IMR-90 (cell line): ENCODE results near the gene NCK1. TPM values are rescaled to one million over a fixed set of nuclear protein-coding genes. Genes with fewer than 3 reads are reported as not detected.
A peak's percentile ranks its signal among the peaks of the same experiment; 100 is the strongest.

Experiments used
- ATAC-seq: fragments of 200-7000 bp; cut with Tn5 transposase; 2 replicates; pipeline ENCODE4 v1.9.1; 2020; ENCODE audit warnings: low read depth, mild to moderate bottlenecking, moderate library complexity
- BruUV-seq: library from RNA; stranded (reverse); fragments of 400-500 nt; replicated peaks from 2 replicates; lab custom pipeline; 2021; lab: Mats Ljungman, UMichigan
- CTCF ChIA-PET: fragments of 300-600 bp; formaldehyde crosslinking; extraction: SDS; loops from one replicate; lab custom pipeline; 2021; ENCODE audit warnings: antibody characterized with exemption; lab: Yijun Ruan, JAX
- POLR2A ChIA-PET: fragments of 300-600 bp; sonication (Branson Sonifier 250); formaldehyde crosslinking; loops from one replicate; lab custom pipeline; 2022; ENCODE audit warnings: antibody characterized with exemption; ENCODE audit not compliant: unreplicated experiment; lab: Charles Lee
- DNase-seq: peaks from one replicate; pipeline ENCODE4 v3.0.0; 2013
- H2AFZ ChIP-seq: replicated peaks from 2 replicates; pipeline ENCODE3; 2013; ENCODE audit warnings: low read length, mild to moderate bottlenecking; ENCODE audit not compliant: poor library complexity
- H2AK5ac ChIP-seq: 2 replicates; pipeline ENCODE4 v1.6.1; 2013; ENCODE audit warnings: low read depth, low read length, inconsistent platforms
- H2AK9ac ChIP-seq: replicated peaks from 2 replicates; pipeline ENCODE3; 2013; ENCODE audit warnings: mild to moderate bottlenecking, low read depth, low read length, moderate library complexity; ENCODE audit not compliant: poor library complexity
- H2BK120ac ChIP-seq: 2 replicates; pipeline ENCODE4 v1.6.1; 2013; ENCODE audit warnings: low read depth, low read length, inconsistent platforms
- H2BK15ac ChIP-seq: 3 replicates; pipeline ENCODE4 v1.6.1; 2013; ENCODE audit warnings: low read depth, low read length, inconsistent platforms
- H2BK20ac ChIP-seq: 2 replicates; pipeline ENCODE4 v1.6.1; 2013; ENCODE audit warnings: low read depth, mild to moderate bottlenecking, inconsistent platforms, low read length, moderate library complexity
- H2BK5ac ChIP-seq: 2 replicates; pipeline ENCODE4 v1.6.1; 2013; ENCODE audit warnings: mild to moderate bottlenecking, low read depth, low read length, inconsistent platforms; ENCODE audit not compliant: poor library complexity, severe bottlenecking
- H3K14ac ChIP-seq: replicated peaks from 2 replicates; pipeline ENCODE4 v1.6.1; 2013; ENCODE audit warnings: low read depth, low read length, inconsistent platforms
- H3K18ac ChIP-seq: 2 replicates; pipeline ENCODE4 v1.6.1; 2013; ENCODE audit warnings: low read depth, low read length, control low read depth
- H3K23ac ChIP-seq: 2 replicates; pipeline ENCODE4 v1.6.1; 2013; ENCODE audit warnings: low read depth, low read length, inconsistent platforms
- H3K27ac ChIP-seq: 2 replicates; pipeline ENCODE4 v1.5.1; 2013; ENCODE audit warnings: mild to moderate bottlenecking, control low read depth, low read length; ENCODE audit not compliant: insufficient read depth
- H3K27me3 ChIP-seq: 2 replicates; pipeline ENCODE4 v1.6.1; 2013; ENCODE audit warnings: low read length; ENCODE audit not compliant: control insufficient read depth, insufficient read depth
- H3K36me3 ChIP-seq: 2 replicates; pipeline ENCODE4 v1.6.1; 2013; ENCODE audit warnings: low read length, mixed read lengths; ENCODE audit not compliant: control insufficient read depth, insufficient read depth
- H3K4ac ChIP-seq: 2 replicates; pipeline ENCODE4 v1.6.1; 2013; ENCODE audit warnings: low read depth, low read length, inconsistent platforms
- H3K4me1 ChIP-seq: 2 replicates; pipeline ENCODE4 v1.6.1; 2013; ENCODE audit warnings: low read length, mixed read lengths; ENCODE audit not compliant: control insufficient read depth, insufficient read depth
- H3K4me2 ChIP-seq: 2 replicates; pipeline ENCODE4 v1.6.1; 2013; ENCODE audit warnings: low read depth, mild to moderate bottlenecking, control low read depth, low read length, moderate library complexity
- H3K4me3 ChIP-seq: 2 replicates; pipeline ENCODE4 v1.5.1; 2013; ENCODE audit warnings: low read depth, mild to moderate bottlenecking, control low read depth, low read length, moderate library complexity; ENCODE audit not compliant: insufficient read depth
- H3K56ac ChIP-seq: 2 replicates; pipeline ENCODE4 v1.6.1; 2013; ENCODE audit warnings: low read length, inconsistent platforms; ENCODE audit not compliant: insufficient read depth; ENCODE audit errors: extremely low read depth
- H3K79me1 ChIP-seq, 2 experiments: 2 replicates each; pipeline ENCODE4 v1.6.1; 2013; ENCODE audit warnings: low read length in 2 of 2, inconsistent platforms in 1 of 2, low read depth in 1 of 2
- H3K9ac ChIP-seq: 2 replicates; pipeline ENCODE4 v1.6.1; 2013; ENCODE audit warnings: low read depth, low read length, control low read depth
- H3K9me1 ChIP-seq: 2 replicates; pipeline ENCODE4 v1.6.1; 2013; ENCODE audit warnings: low read length, inconsistent platforms; ENCODE audit not compliant: insufficient read depth
- H3K9me3 ChIP-seq: 2 replicates; pipeline ENCODE4 v1.6.1; 2013; ENCODE audit warnings: low read length; ENCODE audit not compliant: control insufficient read depth, insufficient read depth
- H4K20me1 ChIP-seq: 2 replicates; pipeline ENCODE4 v1.6.1; 2013; ENCODE audit warnings: low read length, inconsistent platforms; ENCODE audit not compliant: insufficient read depth
- H4K5ac ChIP-seq: 2 replicates; pipeline ENCODE4 v1.6.1; 2013; ENCODE audit warnings: mild to moderate bottlenecking, low read depth, low read length, control low read depth
- H4K8ac ChIP-seq, 2 experiments: 2 replicates each; pipeline ENCODE4 v1.6.1; 2013; ENCODE audit warnings: low read depth in 2 of 2, low read length in 2 of 2, control low read depth in 1 of 2, inconsistent platforms in 1 of 2
- H4K91ac ChIP-seq: 2 replicates; pipeline ENCODE4 v1.6.1; 2013; ENCODE audit warnings: low read depth, low read length, inconsistent platforms; ENCODE audit not compliant: insufficient read depth
- FOS ChIP-seq: fragments of 150-350 bp; IDR thresholded peaks from 2 replicates; pipeline ENCODE4 v1.6.1; 2016; ENCODE audit warnings: low read depth, low read length
- WGBS, 2 experiments: methylation state at CpG; one replicate each; pipeline versions ENCODE4 v1.1.5 to v1.1.7; 2013; ENCODE audit warnings: missing lambda C conversion rate in 2 of 2; ENCODE audit not compliant: insufficient read length in 1 of 2; ENCODE audit errors: extremely low coverage in 2 of 2; 5-methylcytosine and 5-hydroxymethylcytosine counted together
- dilution Hi-C: fragments of 300-500 bp; cut with HindIII; formaldehyde crosslinking; loops from one replicate; pipeline ENCODE4 v1.14.3; 2018; ENCODE audit warnings: low sequenced_read_pairs; ENCODE audit not compliant: unreplicated experiment
- in situ Hi-C: fragments of 300-500 bp; cut with MboI; formaldehyde crosslinking; loops from 3 replicates; pipeline ENCODE4 v1.14.3; 2019; ENCODE audit warnings: low sequenced_read_pairs, inconsistent platforms, mixed read lengths
- intact Hi-C: fragments of 100-400 bp; cut with micrococcal nuclease; formaldehyde crosslinking; loops from 2 replicates; pipeline ENCODE4 v1.10.0; 2022
- polyA plus RNA-seq, 3 experiments: library from polyadenylated mRNA; depleted of rRNA; stranded (reverse); fragments of >200 nt; gene quantifications; 2 replicates each; pipeline ENCODE4 v1.2.3, GENCODE V29; 2012; ENCODE audit warnings: low replicate concordance in 1 of 3
- total RNA-seq: library from RNA; depleted of rRNA; stranded (reverse); fragments of >200 nt; gene quantifications from 2 replicates; pipeline ENCODE4 v1.2.3, GENCODE V29; 2012

Gene NCK1
- total and polyA plus RNA-seq, 2 of the 4 experiments (the other 2 are of a cell fraction): 23.7 to 24.3 TPM

DNA sequence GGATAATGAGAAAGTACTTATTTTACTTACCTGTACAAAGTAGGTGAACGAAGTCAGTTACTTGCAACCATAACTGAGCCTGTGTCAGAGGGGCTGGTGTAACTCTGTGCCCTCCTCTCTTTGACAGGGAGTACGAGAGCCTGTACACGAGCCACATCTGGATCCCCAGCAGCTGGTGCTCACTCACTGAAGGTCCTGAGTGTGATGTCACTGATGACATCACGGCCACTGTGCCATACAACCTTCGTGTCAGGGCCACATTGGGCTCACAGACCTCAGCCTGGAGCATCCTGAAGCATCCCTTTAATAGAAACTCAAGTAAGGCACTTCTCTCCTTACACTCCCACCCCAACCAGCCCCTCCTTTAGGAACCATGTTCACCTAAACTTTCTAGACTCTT lies 120.0 kb downstream of the NCK1 start:
- Histone ChIP-seq H3K4me3 (no peak overlapping the region), H2AK9ac (no peak overlapping the region), H3K9me1 (peaks cover 5% of the 10 kb centered on the region; the same call in 1 of the 2 replicates), H3K14ac (no peak overlapping the region), H2BK15ac (no peak overlapping the region), H2BK20ac (no peak overlapping the region), H3K9me3 (no peaks in the 10 kb centered on the region), H2AFZ (no peak overlapping the region), H2BK5ac (no peak overlapping the region), H4K91ac (no peak overlapping the region), H3K27me3 (no peaks in the 10 kb centered on the region), H2AK5ac (peak overlapping the region; percentile 66), H3K4me2 (no peak overlapping the region), H4K8ac (no peak overlapping the region), H3K23ac (no peak overlapping the region), H3K27ac (no peak overlapping the region), H3K9ac (no peak overlapping the region), H3K18ac (no peak overlapping the region), H3K79me1 (no peaks in the 10 kb centered on the region), H3K36me3 (no peaks in the 10 kb centered on the region), H4K20me1 (no peaks in the 10 kb centered on the region), H4K5ac (no peak overlapping the region), H3K4me1 (peaks cover 11% of the 10 kb centered on the region), H2BK120ac (no peak overlapping the region), H3K56ac (no peak overlapping the region), H3K4ac (no peak overlapping the region)
- ChIA-PET CTCF (no interaction called here), POLR2A (no interaction called here)
- 77% methylated on average over 2 of the region's 5 CpGs; no CpG with 5 or more reads in 1 of the 2 experiments for WGBS, 2 experiments
- no peak for ATAC-seq
- dilution Hi-C loops: no loop called here
- DNase-seq: no peak
- in situ Hi-C loops: no loop called here
- no peak for TF ChIP-seq FOS
- intact Hi-C loops: no loop called here
- no TSS peak for BruUV-seq
